ENCODE results near the gene GOT2. TPM values are rescaled to one million over a fixed set of nuclear protein-coding genes. Genes with fewer than 3 reads are reported as not detected.
A peak's percentile ranks its signal among the peaks of the same experiment; 100 is the strongest.

Gene GOT2
- total and polyA plus RNA-seq, 7 donors = 33.7 to 88.2 (median 52.1) TPM

- peak overlapping the region; percentile 70 to 80 (median 76) for H3K27ac ChIP-seq
- H3K27me3 ChIP-seq = no peaks in the 10 kb centered on the region
- H3K4me1 ChIP-seq = peaks cover 0 to 22% (median 18%) of the 10 kb centered on the region in 4 donors
- DNase-seq = no peak
- intact Hi-C loops (cut with DNase I) = loop anchor here (1.0 to 2.0 kb wide), 3 partner anchors 48 to 72 kb away; no protein-coding TSS in a partner anchor
- TF ChIP-seq, protein P1, sequence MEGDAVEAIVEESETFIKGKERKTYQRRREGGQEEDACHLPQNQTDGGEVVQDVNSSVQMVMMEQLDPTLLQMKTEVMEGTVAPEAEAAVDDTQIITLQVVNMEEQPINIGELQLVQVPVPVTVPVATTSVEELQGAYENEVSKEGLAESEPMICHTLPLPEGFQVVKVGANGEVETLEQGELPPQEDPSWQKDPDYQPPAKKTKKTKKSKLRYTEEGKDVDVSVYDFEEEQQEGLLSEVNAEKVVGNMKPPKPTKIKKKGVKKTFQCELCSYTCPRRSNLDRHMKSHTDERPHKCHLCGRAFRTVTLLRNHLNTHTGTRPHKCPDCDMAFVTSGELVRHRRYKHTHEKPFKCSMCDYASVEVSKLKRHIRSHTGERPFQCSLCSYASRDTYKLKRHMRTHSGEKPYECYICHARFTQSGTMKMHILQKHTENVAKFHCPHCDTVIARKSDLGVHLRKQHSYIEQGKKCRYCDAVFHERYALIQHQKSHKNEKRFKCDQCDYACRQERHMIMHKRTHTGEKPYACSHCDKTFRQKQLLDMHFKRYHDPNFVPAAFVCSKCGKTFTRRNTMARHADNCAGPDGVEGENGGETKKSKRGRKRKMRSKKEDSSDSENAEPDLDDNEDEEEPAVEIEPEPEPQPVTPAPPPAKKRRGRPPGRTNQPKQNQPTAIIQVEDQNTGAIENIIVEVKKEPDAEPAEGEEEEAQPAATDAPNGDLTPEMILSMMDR (IDR thresholded peaks at IDR 0.05) = no peak
- TF ChIP-seq POLR2AphosphoS5 (IDR thresholded peaks at IDR 0.05) (no peak), POLR2A (IDR thresholded peaks at IDR 0.05) (no peak), EP300 (IDR thresholded peaks at IDR 0.05) (no peak)
- no peaks in the 10 kb centered on the region for H3K9me3 ChIP-seq
- 46 to 78% methylated on average over 6 of the region's 6 CpGs for WGBS, 2 donors
- H3K36me3 ChIP-seq = peaks cover 0 to 10% (median under 1%) of the 10 kb centered on the region in 4 donors
- H3K4me3 ChIP-seq = peak overlapping the region; percentile 70 to 95 (median 74)
Measured at GRCh38 chr16:58685084-58685449, 49.0 kb downstream of the GOT2 start.

- Histone ChIP-seq H3K4me3 (peak within 1 kb of the TSS; percentile 70 to 95 (median 74)), H3K27me3 (no peaks in the 10 kb centered on the region), H3K4me1 (peaks cover 0 to 22% (median 18%) of the 10 kb centered on the region in 4 donors), H3K9me3 (no peaks in the 10 kb centered on the region), H3K27ac (peak within 1 kb of the TSS; percentile 70 to 80 (median 76)), H3K36me3 (peaks cover 0 to 15% (median 3%) of the 10 kb centered on the region in 4 donors)
- intact Hi-C loops (cut with DNase I) = loop anchor here (1.0 to 5.0 kb wide), 4 partner anchors 49 to 952 kb away; no protein-coding TSS in a partner anchor
- DNase-seq = peak; percentile 94
- WGBS, 2 donors = 4 to 6% methylated on average over 41 of the region's 41 CpGs
- no peak for TF ChIP-seq POLR2A (IDR thresholded peaks at IDR 0.05)
- TF ChIP-seq, protein P1 (IDR thresholded peaks at IDR 0.05) = no peak
- peak in 3 of 4 donors; percentile 42 to 65 (median 51) for TF ChIP-seq POLR2AphosphoS5 (IDR thresholded peaks at IDR 0.05)
- TF ChIP-seq EP300 (IDR thresholded peaks at IDR 0.05) = no peak
Measured at GRCh38 chr16:58684354-58685083, 49.6 kb downstream of the GOT2 start, which contains the start of gene SLC38A7. SLC38A7 (minus strand) TSS chr16:58684770; CDS start chr16:58680126, 4,644 bp downstream.

DNA sequence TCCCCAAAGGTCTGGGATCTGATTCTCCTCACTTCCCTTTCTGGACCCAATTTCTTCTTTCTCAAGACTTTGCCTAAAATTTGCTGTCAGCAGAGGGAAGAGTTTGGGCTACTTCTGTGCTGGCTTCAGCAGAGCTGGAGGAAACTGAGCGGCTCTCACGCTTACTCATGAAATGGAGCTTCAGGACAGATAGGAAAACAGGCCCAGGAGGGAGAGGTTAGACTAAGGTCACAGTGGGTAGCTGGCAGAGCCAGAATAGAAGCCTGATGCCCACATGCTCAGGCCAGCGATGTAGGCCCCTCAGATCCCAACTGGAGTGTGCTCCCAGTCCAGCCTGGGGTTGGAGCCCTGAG, 50.1 kb downstream of the GOT2 start:
- no peaks in the 10 kb centered on the region for H3K27me3 ChIP-seq
- no peaks in the 10 kb centered on the region for H3K9me3 ChIP-seq
- H3K27ac ChIP-seq = peak overlapping the region; percentile 70 to 80 (median 76)
- TF ChIP-seq, protein P1 (IDR thresholded peaks at IDR 0.05) = no peak
- TF ChIP-seq POLR2AphosphoS5 (IDR thresholded peaks at IDR 0.05) (no peak), POLR2A (IDR thresholded peaks at IDR 0.05) (no peak), EP300 (IDR thresholded peaks at IDR 0.05) (no peak)
- DNase-seq = peak; percentile 63
- H3K4me1 ChIP-seq = peaks cover 0 to 22% (median 18%) of the 10 kb centered on the region in 4 donors
- intact Hi-C loops (cut with DNase I) = loop anchor here (2.0 to 5.0 kb wide), 3 partner anchors 53 to 952 kb away; no protein-coding TSS in a partner anchor
- 5 to 17% methylated on average over 3 of the region's 3 CpGs for WGBS, 2 donors
- H3K4me3 ChIP-seq = peak overlapping the region; percentile 70 to 95 (median 74)
- H3K36me3 ChIP-seq = peaks cover 0 to 21% (median 3%) of the 10 kb centered on the region in 4 donors

- 95 to 96% methylated on average over 16 of the region's 16 CpGs for WGBS, 2 donors
- intact Hi-C loops (cut with DNase I) = loop anchor here (5.0 kb wide), 1 partner anchor 947 kb away; no protein-coding TSS in a partner anchor
- no peak for TF ChIP-seq POLR2A (IDR thresholded peaks at IDR 0.05)
- TF ChIP-seq, protein P1 (IDR thresholded peaks at IDR 0.05) = no peak
- no peak for TF ChIP-seq EP300 (IDR thresholded peaks at IDR 0.05)
- TF ChIP-seq POLR2AphosphoS5 (IDR thresholded peaks at IDR 0.05) = no peak
Measured at GRCh38 chr16:58679763-58680162, 54.4 kb downstream of the GOT2 start.

More at GRCh38 chr16:58679763-58680162, 54.4 kb downstream of the GOT2 start:
- DNase-seq = no peak
- Histone ChIP-seq H3K9me3 (no peaks in the 10 kb centered on the region), H3K4me1 (peaks cover 0 to 18% (median 14%) of the 10 kb centered on the region in 4 donors), H3K36me3 (peaks cover 0 to 56% (median 8%) of the 10 kb centered on the region in 4 donors), H3K4me3 (no peak overlapping the region), H3K27me3 (no peaks in the 10 kb centered on the region), H3K27ac (no peak overlapping the region)

All from sigmoid colon (tissue), 7 donors.